Lower lobe of right lung (tissue), 2 donors: ENCODE measurements around the gene DPYD. TPM values are rescaled to one million over a fixed set of nuclear protein-coding genes. Genes with fewer than 3 reads are reported as not detected.

Experiments
- ATAC-seq, 2 donors: fragments of 200-7000 bp; cut with Tn5 transposase; one replicate each; pipeline ENCODE4 v1.9.1; 2020 to 2022; ENCODE audit warnings: mild to moderate bottlenecking in 2 of 2, moderate library complexity in 2 of 2
- DNase-seq: peaks from one replicate; pipeline ENCODE4 v3.0.0-alpha.2; 2020
- H3K27ac ChIP-seq: fragments of 200-600 bp; one replicate; pipeline ENCODE4 v1.8.0; 2022
- H3K27me3 ChIP-seq: fragments of 200-600 bp; one replicate; pipeline ENCODE4 v1.8.0; 2022; ENCODE audit warnings: low read depth
- H3K36me3 ChIP-seq: fragments of 200-600 bp; one replicate; pipeline ENCODE4 v1.8.0; 2022; ENCODE audit warnings: mild to moderate bottlenecking
- H3K4me1 ChIP-seq: fragments of 200-600 bp; one replicate; pipeline ENCODE4 v1.8.0; 2022
- H3K4me3 ChIP-seq: fragments of 200-600 bp; one replicate; pipeline ENCODE4 v1.8.0; 2022; ENCODE audit warnings: mild to moderate bottlenecking
- H3K9me3 ChIP-seq: fragments of 200-600 bp; one replicate; pipeline ENCODE4 v1.8.0; 2022
- intact Hi-C: fragments of 100-400 bp; cut with DNase I; formaldehyde crosslinking; loops from one replicate; pipeline ENCODE4 v1.11.0; 2022
- total RNA-seq: library from RNA; stranded (reverse); fragmentation: NEBNext Ultra II Directional; extraction: Animal tissue kit (Norgen Biotek cat#: 25700); gene quantifications from one replicate; pipeline ENCODE4 v1.2.1, GENCODE V29; 2021
- TF ChIP-seq, protein P1 (sequence below): fragments of 200-600 bp; IDR thresholded peaks from one replicate; pipeline ENCODE4 v1.8.0; 2022; ENCODE audit warnings: antibody characterized with exemption, mild to moderate bottlenecking
- donor health status: DM: no; HTN: yes; CAD: no; lungs with severe emphysema.

Gene DPYD
- total RNA-seq, 1 donor from 2014 or later: 91.9 TPM

DNA sequence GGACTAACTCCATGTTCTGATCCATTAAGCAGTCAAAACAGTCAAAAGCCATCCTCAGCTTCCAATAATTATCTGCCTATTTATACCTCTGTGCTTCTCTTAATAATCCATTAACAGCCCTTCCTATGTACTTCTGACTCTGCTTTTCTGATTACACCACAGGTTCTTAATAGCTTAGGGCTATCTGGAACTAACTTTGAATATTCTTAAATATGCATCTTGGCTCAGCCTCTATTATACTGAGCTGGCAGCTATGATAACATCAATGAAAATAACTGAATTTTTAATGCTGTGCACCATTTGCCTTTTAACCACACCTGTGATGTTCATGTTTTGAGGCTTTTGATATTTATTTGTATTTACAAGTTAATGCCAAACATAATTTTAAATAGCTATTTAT is 175.9 kb downstream of the DPYD start:
- DNase-seq (no peak), ATAC-seq (no peak)
- intact Hi-C loops: no loop called here
- Histone ChIP-seq H3K4me3 (no peak overlapping the region), H3K4me1 (no peaks in the 10 kb centered on the region), H3K36me3 (peaks cover 4% of the 10 kb centered on the region), H3K9me3 (no peaks in the 10 kb centered on the region), H3K27ac (no peak overlapping the region), H3K27me3 (no peaks in the 10 kb centered on the region)
- TF ChIP-seq, protein P1, sequence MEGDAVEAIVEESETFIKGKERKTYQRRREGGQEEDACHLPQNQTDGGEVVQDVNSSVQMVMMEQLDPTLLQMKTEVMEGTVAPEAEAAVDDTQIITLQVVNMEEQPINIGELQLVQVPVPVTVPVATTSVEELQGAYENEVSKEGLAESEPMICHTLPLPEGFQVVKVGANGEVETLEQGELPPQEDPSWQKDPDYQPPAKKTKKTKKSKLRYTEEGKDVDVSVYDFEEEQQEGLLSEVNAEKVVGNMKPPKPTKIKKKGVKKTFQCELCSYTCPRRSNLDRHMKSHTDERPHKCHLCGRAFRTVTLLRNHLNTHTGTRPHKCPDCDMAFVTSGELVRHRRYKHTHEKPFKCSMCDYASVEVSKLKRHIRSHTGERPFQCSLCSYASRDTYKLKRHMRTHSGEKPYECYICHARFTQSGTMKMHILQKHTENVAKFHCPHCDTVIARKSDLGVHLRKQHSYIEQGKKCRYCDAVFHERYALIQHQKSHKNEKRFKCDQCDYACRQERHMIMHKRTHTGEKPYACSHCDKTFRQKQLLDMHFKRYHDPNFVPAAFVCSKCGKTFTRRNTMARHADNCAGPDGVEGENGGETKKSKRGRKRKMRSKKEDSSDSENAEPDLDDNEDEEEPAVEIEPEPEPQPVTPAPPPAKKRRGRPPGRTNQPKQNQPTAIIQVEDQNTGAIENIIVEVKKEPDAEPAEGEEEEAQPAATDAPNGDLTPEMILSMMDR: no peak

DNA sequence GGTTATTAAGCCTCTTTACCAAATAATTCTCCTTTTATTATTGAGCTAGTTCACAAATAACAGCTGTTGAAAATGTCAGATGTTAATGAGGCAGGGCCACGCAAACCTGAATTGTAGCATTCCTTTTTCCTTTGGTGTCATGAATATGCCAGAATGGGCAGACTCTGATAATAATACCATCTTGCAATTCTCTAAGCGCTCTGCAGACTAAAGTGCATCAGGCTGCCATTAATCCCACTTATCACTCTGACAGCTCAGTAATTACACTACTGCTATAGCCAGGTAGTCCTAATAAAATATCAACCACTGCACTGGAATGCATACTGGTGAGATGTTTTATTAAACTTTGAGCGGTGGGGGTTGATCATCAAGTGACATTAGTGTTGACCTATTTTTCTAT is 177.7 kb downstream of the DPYD start:
- H3K4me1 ChIP-seq: no peaks in the 10 kb centered on the region
- TF ChIP-seq, protein P1: no peak
- H3K27me3 ChIP-seq: no peaks in the 10 kb centered on the region
- H3K9me3 ChIP-seq: no peaks in the 10 kb centered on the region
- no peak overlapping the region for H3K4me3 ChIP-seq
- H3K27ac ChIP-seq: no peak overlapping the region
- ATAC-seq (no peak), DNase-seq (no peak)
- intact Hi-C loops: no loop called here
- peaks cover 10% of the 10 kb centered on the region for H3K36me3 ChIP-seq

DNA sequence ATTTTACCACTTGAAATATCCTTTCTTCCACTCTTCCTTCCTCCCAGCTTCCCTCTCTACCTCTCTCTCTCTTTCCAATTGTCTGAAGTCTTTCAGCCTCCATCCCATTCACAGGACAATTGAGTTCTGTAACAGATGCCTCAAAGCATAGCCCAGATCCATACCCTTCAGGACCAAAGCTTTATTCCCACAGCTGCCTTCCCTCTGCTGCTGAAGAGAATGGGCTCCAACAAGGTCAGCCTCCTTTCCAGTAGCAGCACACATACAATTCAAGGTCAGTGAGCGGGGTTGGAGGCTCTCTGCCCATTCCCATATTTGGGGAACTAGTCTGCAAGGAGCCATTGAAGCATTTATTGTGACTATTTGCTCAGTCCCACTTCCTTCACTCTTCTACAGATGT is 179.9 kb downstream of the DPYD start:
- H3K4me3 ChIP-seq: no peak overlapping the region
- TF ChIP-seq, protein P1: no peak
- intact Hi-C loops: no loop called here
- peaks cover 10% of the 10 kb centered on the region for H3K36me3 ChIP-seq
- DNase-seq (no peak), ATAC-seq (no peak)
- no peaks in the 10 kb centered on the region for H3K9me3 ChIP-seq
- H3K27ac ChIP-seq: no peak overlapping the region
- no peaks in the 10 kb centered on the region for H3K4me1 ChIP-seq
- no peaks in the 10 kb centered on the region for H3K27me3 ChIP-seq

DNA sequence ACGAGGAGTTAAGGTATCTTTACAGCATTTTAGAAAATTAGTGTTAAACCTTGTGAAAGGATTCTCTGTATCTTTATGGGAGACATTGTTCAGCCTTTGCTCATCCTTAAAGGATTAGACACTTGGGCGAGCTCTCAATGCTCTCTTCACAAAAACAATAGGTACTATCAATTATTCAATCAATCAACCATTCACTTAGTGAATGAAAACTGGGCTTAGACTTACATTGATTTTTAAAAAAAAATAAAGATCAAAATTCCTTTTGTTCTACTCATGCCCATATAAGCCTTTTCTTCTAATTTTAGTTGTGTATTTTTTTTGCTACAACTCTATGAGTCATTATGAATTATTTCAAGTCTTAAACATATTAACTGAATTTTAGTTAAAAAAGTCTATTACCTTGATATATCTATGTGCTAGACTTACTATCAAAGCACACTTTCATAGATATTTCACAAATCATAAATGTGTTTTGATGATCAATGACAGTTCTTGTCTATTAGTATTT is 181.2 kb downstream of the DPYD start:
- intact Hi-C loops: no loop called here
- TF ChIP-seq, protein P1: no peak

DNA sequence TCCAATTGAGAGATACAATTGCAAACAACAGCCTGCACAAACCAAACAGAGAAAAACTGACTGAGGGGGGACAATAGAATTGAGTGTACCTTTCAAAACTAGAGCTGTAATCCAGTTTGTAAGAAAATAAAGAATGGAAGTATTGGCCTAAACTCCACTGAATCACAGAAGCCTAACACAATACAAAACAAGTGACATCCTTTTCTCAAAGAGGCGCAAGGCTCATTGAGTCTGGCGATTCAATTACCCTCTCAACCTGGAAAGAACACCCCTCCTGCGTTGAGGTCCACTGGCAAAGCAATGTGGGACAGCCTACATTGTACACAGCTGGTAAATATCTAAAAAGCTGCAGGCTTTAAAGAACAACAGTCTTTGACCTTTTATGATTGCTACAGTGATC is 182.6 kb downstream of the DPYD start:
- TF ChIP-seq, protein P1: no peak
- Histone ChIP-seq H3K4me1 (no peaks in the 10 kb centered on the region), H3K4me3 (no peak overlapping the region), H3K27ac (no peak overlapping the region), H3K36me3 (peaks cover 10% of the 10 kb centered on the region), H3K27me3 (no peaks in the 10 kb centered on the region), H3K9me3 (no peaks in the 10 kb centered on the region)
- DNase-seq: no peak
- intact Hi-C loops: no loop called here
- ATAC-seq: no peak

More for the DNA sequence above, 181.2 kb downstream of the DPYD start:
- Histone ChIP-seq H3K4me3 (no peak overlapping the region), H3K36me3 (peaks cover 10% of the 10 kb centered on the region), H3K9me3 (no peaks in the 10 kb centered on the region), H3K27ac (no peak overlapping the region), H3K4me1 (no peaks in the 10 kb centered on the region), H3K27me3 (no peaks in the 10 kb centered on the region)
- DNase-seq (no peak), ATAC-seq (no peak)

DNA sequence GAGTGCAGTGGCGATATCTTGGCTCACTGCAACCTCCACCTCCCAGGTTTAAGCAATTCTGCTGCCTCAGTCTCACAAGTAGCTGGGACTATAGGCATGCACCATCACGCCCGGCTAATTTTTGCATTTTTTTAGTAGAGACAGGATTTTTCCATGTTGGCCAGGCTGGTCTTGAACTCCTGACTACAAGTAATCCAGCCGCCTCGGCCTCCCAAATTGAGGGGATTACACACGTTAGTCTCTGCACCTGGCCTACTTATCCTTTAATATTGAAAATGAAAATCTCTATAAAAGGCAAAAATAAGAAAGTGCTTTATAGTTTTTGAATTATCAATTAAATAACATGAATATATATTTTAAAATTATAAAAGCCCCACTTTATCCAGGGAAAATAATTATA is 190.6 kb downstream of the DPYD start:
- H3K36me3 ChIP-seq: no peaks in the 10 kb centered on the region
- DNase-seq (no peak), ATAC-seq (no peak)
- no peaks in the 10 kb centered on the region for H3K27me3 ChIP-seq
- no peaks in the 10 kb centered on the region for H3K9me3 ChIP-seq
- TF ChIP-seq, protein P1: no peak
- intact Hi-C loops: no loop called here
- no peak overlapping the region for H3K4me3 ChIP-seq
- no peaks in the 10 kb centered on the region for H3K4me1 ChIP-seq
- no peak overlapping the region for H3K27ac ChIP-seq
